ENCODE data around the gene BCL11A.

GRCh38 chr2:60567096-60567495 is 13.6 kb upstream of the BCL11A start:
- TF ChIP-seq YY1 (IDR thresholded peaks at IDR 0.05; ENCODE audit: insufficient read depth, insufficient read length) (no peak), ZNF274 (IDR thresholded peaks at IDR 0.05; ENCODE audit: low read depth, low read length) (no peak)
